ENCODE measurements around the gene SYNPO2. TPM values are rescaled to one million over a fixed set of nuclear protein-coding genes. Genes with fewer than 3 reads are reported as not detected.
"Not testable (repeated sequence)": the region's sequence is repeated elsewhere in the genome, so short reads cannot be mapped to it uniquely, and the experiment has no call there.

The SYNPO2 gene
- total RNA-seq, 1 donor from 2014 or later, result 26.7 TPM

GRCh38 chr4:119008761-119009160, 120.1 kb downstream of the SYNPO2 start:
- DNase-seq, result no peak

GRCh38 chr4:119010221-119010620, 121.6 kb downstream of the SYNPO2 start:
- DNase-seq, result not testable (repeated sequence)

GRCh38 chr4:119010909-119011606, 122.4 kb downstream of the SYNPO2 start:
- DNase-seq, result no peak

- DNase-seq, result no peak
These were observed 122.9 kb downstream of the SYNPO2 start for GRCh38 chr4:119011607-119011988.

GRCh38 chr4:119014658-119015057, 126.0 kb downstream of the SYNPO2 start:
- DNase-seq, result no peak

DNA sequence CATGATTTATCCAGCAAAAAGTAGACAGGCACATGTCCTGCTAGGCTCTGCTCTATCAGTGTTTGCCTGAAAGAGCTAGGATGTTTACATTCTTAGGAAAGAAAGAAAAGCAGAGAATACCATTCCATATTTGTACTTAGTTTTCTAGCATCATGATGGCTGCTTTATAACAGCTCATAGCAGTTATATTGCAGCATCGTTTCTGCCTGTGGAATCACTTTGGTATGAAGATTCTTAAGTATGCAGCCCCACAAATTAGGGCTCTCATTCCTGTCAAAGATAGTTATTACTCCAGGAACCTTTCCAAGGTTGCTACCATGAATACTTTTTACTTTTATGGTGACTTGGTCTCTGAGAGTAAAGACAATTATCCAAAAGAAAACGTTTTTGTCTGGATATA, 128.0 kb downstream of the SYNPO2 start:
- no peak for DNase-seq

- DNase-seq, result no peak
These were observed 129.0 kb downstream of the SYNPO2 start for GRCh38 chr4:119017636-119018035.

GRCh38 chr4:119020158-119020557, 131.5 kb downstream of the SYNPO2 start:
- no peak for DNase-seq

- DNase-seq, result not testable (repeated sequence)
These were observed 133.9 kb downstream of the SYNPO2 start for GRCh38 chr4:119022520-119022919.

- DNase-seq, result no peak
These were observed 135.4 kb downstream of the SYNPO2 start for GRCh38 chr4:119024102-119024501.

- no peak for DNase-seq
These were observed 136.8 kb downstream of the SYNPO2 start for GRCh38 chr4:119025420-119025819.

- DNase-seq, result peak; percentile 78
These were observed 137.4 kb downstream of the SYNPO2 start for GRCh38 chr4:119025916-119026661.

DNA sequence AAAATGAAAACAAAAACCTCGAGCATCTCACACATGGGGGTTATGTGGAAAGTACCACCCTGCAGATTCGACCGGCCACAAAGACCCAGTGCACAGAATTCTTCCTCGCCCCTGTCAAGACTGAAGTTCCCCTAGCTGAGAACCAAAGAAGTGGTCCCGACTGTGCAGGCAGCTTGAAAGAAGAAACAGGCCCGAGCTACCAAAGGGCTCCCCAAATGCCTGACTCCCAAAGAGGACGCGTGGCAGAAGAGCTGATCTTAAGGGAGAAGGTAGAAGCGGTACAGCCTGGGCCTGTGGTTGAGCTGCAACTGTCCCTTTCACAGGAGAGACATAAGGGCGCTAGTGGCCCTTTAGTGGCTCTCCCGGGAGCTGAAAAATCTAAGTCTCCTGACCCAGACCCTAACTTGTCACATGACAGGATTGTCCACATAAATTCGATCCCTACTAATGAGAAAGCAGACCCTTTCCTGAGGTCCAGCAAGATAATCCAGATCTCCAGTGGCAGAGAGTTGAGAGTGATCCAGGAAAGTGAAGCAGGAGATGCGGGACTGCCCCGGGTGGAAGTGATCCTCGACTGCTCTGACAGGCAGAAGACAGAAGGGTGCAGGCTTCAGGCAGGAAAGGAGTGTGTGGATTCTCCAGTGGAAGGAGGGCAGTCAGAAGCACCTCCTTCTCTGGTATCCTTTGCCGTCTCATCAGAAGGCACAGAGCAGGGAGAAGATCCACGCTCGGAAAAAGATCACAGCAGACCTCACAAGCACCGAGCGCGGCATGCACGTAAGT, 138.2 kb downstream of the SYNPO2 start:
- no peak for DNase-seq

DNA sequence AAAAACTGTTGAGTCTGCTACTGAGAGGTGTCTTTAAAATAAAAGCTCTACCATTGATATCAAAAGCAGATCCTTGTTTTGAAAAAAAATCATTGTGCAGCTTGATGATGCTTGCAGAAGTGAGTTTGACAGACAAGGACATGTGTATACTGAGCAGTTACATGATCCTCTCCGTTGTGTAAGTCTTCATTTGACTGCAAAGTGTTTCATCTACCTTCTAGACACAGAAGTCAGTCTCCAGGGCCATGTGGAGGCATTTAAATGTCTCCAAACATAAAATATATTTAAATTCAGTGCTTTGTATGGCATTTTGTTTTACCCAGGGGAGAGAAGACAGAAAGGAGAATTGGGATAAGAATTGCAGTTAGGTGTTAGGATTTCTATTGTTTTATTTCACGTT, 139.2 kb downstream of the SYNPO2 start:
- no peak for DNase-seq

GRCh38 chr4:119028296-119028695, 139.6 kb downstream of the SYNPO2 start:
- DNase-seq, result no peak

DNA sequence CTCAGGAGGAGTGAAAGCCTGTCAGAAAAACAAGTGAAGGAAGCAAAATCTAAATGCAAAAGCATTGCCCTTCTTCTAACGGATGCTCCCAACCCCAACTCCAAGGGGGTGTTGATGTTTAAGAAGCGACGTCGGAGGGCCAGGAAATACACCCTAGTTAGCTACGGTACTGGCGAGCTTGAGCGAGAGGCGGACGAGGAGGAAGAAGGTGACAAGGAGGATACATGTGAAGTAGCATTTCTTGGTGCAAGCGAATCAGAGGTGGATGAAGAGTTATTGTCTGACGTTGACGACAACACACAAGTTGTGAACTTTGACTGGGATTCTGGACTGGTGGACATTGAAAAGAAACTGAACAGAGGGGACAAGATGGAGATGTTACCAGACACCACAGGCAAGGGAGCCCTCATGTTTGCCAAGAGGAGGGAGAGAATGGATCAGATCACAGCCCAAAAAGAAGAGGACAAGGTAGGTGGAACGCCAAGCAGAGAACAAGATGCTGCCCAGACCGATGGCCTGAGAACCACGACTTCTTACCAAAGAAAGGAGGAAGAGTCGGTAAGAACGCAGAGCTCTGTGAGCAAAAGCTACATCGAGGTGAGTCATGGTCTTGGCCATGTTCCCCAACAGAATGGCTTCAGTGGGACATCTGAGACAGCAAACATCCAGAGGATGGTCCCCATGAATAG, 141.3 kb downstream of the SYNPO2 start:
- DNase-seq, result no peak

GRCh38 chr4:119030536-119030890, 141.9 kb downstream of the SYNPO2 start:
- DNase-seq, result no peak

DNA sequence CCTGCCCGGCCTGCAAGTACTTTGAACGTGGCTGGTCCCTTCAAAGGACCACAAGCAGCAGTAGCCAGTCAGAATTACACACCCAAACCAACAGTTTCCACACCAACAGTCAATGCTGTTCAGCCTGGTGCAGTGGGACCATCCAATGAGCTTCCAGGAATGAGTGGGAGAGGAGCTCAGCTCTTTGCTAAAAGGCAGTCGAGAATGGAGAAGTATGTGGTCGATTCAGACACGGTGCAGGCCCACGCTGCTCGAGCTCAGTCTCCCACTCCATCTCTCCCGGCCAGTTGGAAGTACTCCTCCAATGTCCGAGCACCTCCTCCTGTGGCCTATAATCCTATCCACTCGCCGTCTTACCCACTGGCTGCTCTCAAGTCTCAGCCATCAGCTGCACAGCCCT, 142.6 kb downstream of the SYNPO2 start:
- DNase-seq, result no peak

- DNase-seq, result no peak
These were observed 144.4 kb downstream of the SYNPO2 start for GRCh38 chr4:119032921-119033685.

DNA sequence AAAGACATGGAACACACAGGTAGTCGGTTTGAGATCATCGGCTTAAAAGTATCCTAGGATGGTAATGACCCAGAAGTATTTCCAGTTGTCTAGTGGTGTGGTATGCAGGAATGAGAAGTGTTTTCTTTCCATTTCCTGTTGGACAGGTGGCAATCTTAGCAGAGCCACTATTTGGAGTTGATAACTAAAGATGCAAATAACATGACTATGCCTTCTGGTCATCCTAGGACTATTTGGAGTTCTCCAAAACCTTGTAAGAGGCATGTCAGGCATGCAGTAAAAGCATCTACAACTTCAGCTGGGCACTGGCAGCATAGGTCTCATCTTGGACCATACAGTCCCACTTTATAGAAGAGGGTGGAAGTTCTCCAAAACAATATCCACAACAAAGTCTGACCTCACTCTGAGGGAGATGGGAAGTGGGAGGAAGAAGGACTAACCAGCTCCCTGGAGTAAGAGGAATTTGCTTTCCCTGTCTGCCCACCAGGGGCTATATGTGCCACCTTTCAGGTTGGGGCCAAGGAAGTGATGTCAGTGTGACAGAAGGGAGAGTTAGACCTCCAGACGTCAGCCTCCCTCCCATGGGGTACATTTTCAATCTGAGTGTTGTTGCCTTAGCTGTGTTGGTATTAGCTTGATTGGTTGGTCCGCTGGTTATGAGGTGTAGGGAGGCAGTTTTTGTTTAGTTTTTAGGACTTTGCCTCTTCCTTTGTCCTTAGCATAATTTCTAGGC, 145.8 kb downstream of the SYNPO2 start:
- no peak for DNase-seq

Measured in skin of body (tissue), 2 donors.